Stimulated activated CD4-positive, alpha-beta T cell treated with anti-CD3 and anti-CD28 coated beads, Interleukin-2, amount 100 ng/mL, for 4 hours (primary cell): Measurements from ENCODE around the gene NRCAM.
"Not testable (repeated sequence)": the region's sequence is repeated elsewhere in the genome, so short reads cannot be mapped to it uniquely, and the experiment has no call there.

Source experiments
- DNase-seq: peaks from one replicate; pipeline ENCODE4 v3.0.0-alpha.2; 2020; ENCODE audit warnings: low read depth

Gene NRCAM

GRCh38 chr7:108396080-108396479 is 60.2 kb downstream of the NRCAM start:
- no peak for DNase-seq

- DNase-seq: no peak
Observed at GRCh38 chr7:108395426-108395825, 60.8 kb downstream of the NRCAM start.

GRCh38 chr7:108393097-108393496 is 63.1 kb downstream of the NRCAM start:
- not testable (repeated sequence) for DNase-seq

- DNase-seq: not testable (repeated sequence)
Observed at GRCh38 chr7:108387686-108388085, 68.5 kb downstream of the NRCAM start.

GRCh38 chr7:108385834-108386422 is 70.3 kb downstream of the NRCAM start:
- DNase-seq: no peak

GRCh38 chr7:108384716-108385483 is 71.3 kb downstream of the NRCAM start:
- no peak for DNase-seq

GRCh38 chr7:108382932-108383331 is 73.3 kb downstream of the NRCAM start:
- DNase-seq: no peak

- DNase-seq: no peak
Observed at GRCh38 chr7:108380517-108380916, 75.7 kb downstream of the NRCAM start.

GRCh38 chr7:108376206-108376605 is 80.0 kb downstream of the NRCAM start:
- no peak for DNase-seq

- DNase-seq: no peak
Observed at GRCh38 chr7:108375668-108376067, 80.6 kb downstream of the NRCAM start.

GRCh38 chr7:108374899-108375298 is 81.3 kb downstream of the NRCAM start:
- no peak for DNase-seq

GRCh38 chr7:108372618-108373017 is 83.6 kb downstream of the NRCAM start:
- no peak for DNase-seq

- no peak for DNase-seq
Observed at GRCh38 chr7:108370616-108371015, 85.6 kb downstream of the NRCAM start.

- DNase-seq: no peak
Observed at GRCh38 chr7:108368466-108368865, 87.8 kb downstream of the NRCAM start.

- DNase-seq: no peak
Observed at GRCh38 chr7:108367946-108368345, 88.3 kb downstream of the NRCAM start.

- no peak for DNase-seq
Observed at GRCh38 chr7:108367314-108367713, 88.9 kb downstream of the NRCAM start.

- DNase-seq: no peak
Observed at GRCh38 chr7:108363659-108364058, 92.6 kb downstream of the NRCAM start.

GRCh38 chr7:108360058-108360800 is 96.0 kb downstream of the NRCAM start:
- DNase-seq: no peak

- DNase-seq: no peak
Observed at GRCh38 chr7:108358553-108358952, 97.7 kb downstream of the NRCAM start.

GRCh38 chr7:108351729-108352131 is 104.5 kb downstream of the NRCAM start:
- DNase-seq: no peak

- DNase-seq: no peak
Observed at GRCh38 chr7:108348913-108349312, 107.3 kb downstream of the NRCAM start.

GRCh38 chr7:108347616-108348015 is 108.6 kb downstream of the NRCAM start:
- no peak for DNase-seq

- no peak for DNase-seq
Observed at GRCh38 chr7:108345710-108346336, 110.4 kb downstream of the NRCAM start.
